C4-2B (cell line): ENCODE results near the gene NSF.

ENCODE experiments used
- CTCF ChIP-seq: fragments of 450-650 bp; conservative IDR thresholded peaks from 2 replicates; pipeline ENCODE4 v1.5.1; 2017; ENCODE audit warnings: mild to moderate bottlenecking
- ZFX ChIP-seq: fragments of 450-650 bp; IDR thresholded peaks from 2 replicates; pipeline ENCODE4 v1.6.1; 2017

GRCh38 chr17:46791531-46791930 is 201.1 kb downstream of the NSF start:
- TF ChIP-seq CTCF (no peak), ZFX (no peak)
